Endothelial cell of umbilical vein (primary cell): Measurements from ENCODE around the gene GH1. TPM values are rescaled to one million over a fixed set of nuclear protein-coding genes. Genes with fewer than 3 reads are reported as not detected.
"Not testable (repeated sequence)": the region's sequence is repeated elsewhere in the genome, so short reads cannot be mapped to it uniquely, and the experiment has no call there.

Source experiments
- BruUV-seq: library from RNA; stranded (reverse); fragments of 400-500 nt; replicated peaks from 2 replicates; lab custom pipeline; 2021; lab: Mats Ljungman, UMichigan
- CTCF ChIA-PET: fragments of 300-600, 350-600 bp; sonication (Branson Sonifier 250); formaldehyde crosslinking; loops from one replicate; lab custom pipeline; 2021; ENCODE audit warnings: antibody characterized with exemption, inconsistent platforms; lab: Charles Lee
- POLR2A ChIA-PET: fragments of 300-600, 350-600 bp; sonication (Branson Sonifier 250); formaldehyde crosslinking; loops from one replicate; lab custom pipeline; 2021; ENCODE audit warnings: antibody characterized with exemption, inconsistent platforms; lab: Charles Lee
- DNase-seq: peaks from one replicate; pipeline ENCODE4 v3.0.0-alpha.2; 2011; ENCODE audit warnings: low read depth, low spot score
- FAIRE-seq: peaks from 2 replicates; lab custom pipeline; 2011; peaks lifted over from hg19 to GRCh38; lab: Jason Lieb, UNC
- H2AFZ ChIP-seq: 2 replicates; pipeline ENCODE4 v1.6.0; 2012; ENCODE audit warnings: low read depth, low read length, control low read depth, inconsistent platforms
- H3K27ac ChIP-seq: 2 replicates; pipeline ENCODE4 v1.5.1; 2011; ENCODE audit warnings: low read depth, mild to moderate bottlenecking, control low read depth, low read length, moderate library complexity; ENCODE audit not compliant: insufficient read depth
- H3K27me3 ChIP-seq, 2 experiments: 2 replicates each; pipeline versions ENCODE4 v1.6.0 to v1.6.1; 2011; ENCODE audit warnings: low read length in 2 of 2, mixed read lengths in 1 of 2; ENCODE audit not compliant: control insufficient read depth in 2 of 2, insufficient read depth in 2 of 2
- H3K36me3 ChIP-seq, 2 experiments: 2 replicates in 1 of 2; 3 replicates in 1 of 2; pipeline ENCODE4 v1.5.1; 2011; ENCODE audit warnings: low read length in 2 of 2, mild to moderate bottlenecking in 1 of 2, moderate library complexity in 1 of 2; ENCODE audit not compliant: control insufficient read depth in 2 of 2, insufficient read depth in 2 of 2; ENCODE audit errors: extremely low read depth in 1 of 2
- H3K4me1 ChIP-seq: 3 replicates; pipeline ENCODE4 v1.5.1; 2011; ENCODE audit warnings: mild to moderate bottlenecking, low read length; ENCODE audit not compliant: control insufficient read depth, insufficient read depth; ENCODE audit errors: extremely low read depth
- H3K4me2 ChIP-seq: 2 replicates; pipeline ENCODE4 v1.6.1; 2011; ENCODE audit warnings: low read length, control low read depth, mixed read lengths; ENCODE audit not compliant: insufficient read depth
- H3K4me3 ChIP-seq, 3 experiments: fragments of 200-600 bp in 1 of 3; sonication (generic), shearing (Covaris generic) in 1 of 3; replicated peaks in 1 of 3; 2 replicates each; pipeline ENCODE4 v1.5.1; 2011 to 2016; ENCODE audit warnings: control low read depth in 3 of 3, low read length in 3 of 3, mild to moderate bottlenecking in 2 of 3, inconsistent platforms in 1 of 3, low read depth in 1 of 3, moderate library complexity in 1 of 3; ENCODE audit not compliant: insufficient read depth in 1 of 3
- H3K79me2 ChIP-seq: 2 replicates; pipeline ENCODE4 v1.6.0; 2012; ENCODE audit warnings: low read length, inconsistent platforms; ENCODE audit not compliant: control insufficient read depth, insufficient read depth
- H3K9ac ChIP-seq: replicated peaks from 2 replicates; pipeline ENCODE3; 2011; ENCODE audit warnings: low read length, control low read depth; ENCODE audit not compliant: insufficient read depth; ENCODE audit errors: extremely low read depth
- H3K9me1 ChIP-seq: replicated peaks from 3 replicates; pipeline ENCODE4 v1.6.0; 2011; ENCODE audit warnings: mild to moderate bottlenecking, low read length; ENCODE audit not compliant: control insufficient read depth, insufficient read depth; ENCODE audit errors: extremely low read depth
- H3K9me3 ChIP-seq: replicated peaks from 2 replicates; pipeline ENCODE4 v1.5.1; 2012; ENCODE audit warnings: low read length, inconsistent platforms; ENCODE audit not compliant: control insufficient read depth, insufficient read depth
- H4K20me1 ChIP-seq: replicated peaks from 2 replicates; pipeline ENCODE3; 2011; ENCODE audit warnings: mild to moderate bottlenecking, low read length; ENCODE audit not compliant: control insufficient read depth, insufficient read depth; ENCODE audit errors: extremely low read depth
- dilution Hi-C: fragments of 300-500 bp; cut with MboI; formaldehyde crosslinking; loops from one replicate; pipeline ENCODE4 v1.15.0; 2019; ENCODE audit warnings: low sequenced_read_pairs; ENCODE audit not compliant: extremely low pct_ligation_motif_present
- intact Hi-C: fragments of 100-400 bp; cut with micrococcal nuclease; formaldehyde crosslinking; loops from one replicate; pipeline ENCODE4 v1.10.0; 2022
- polyA plus RNA-seq, 4 experiments: library from polyadenylated mRNA; depleted of rRNA in 3 of 4; stranded (reverse) in 3 of 4; unstranded in 1 of 4; fragments of >200 nt; gene quantifications; 2 replicates each; pipeline versions ENCODE4 v1.2.1 to v1.2.3, GENCODE V29; 2011 to 2012; ENCODE audit warnings: missing spikeins in 1 of 4
- total RNA-seq: library from RNA; stranded (reverse); gene quantifications from 2 replicates; pipeline ENCODE4 v1.2.3, GENCODE V29; 2021

Gene GH1
- total and polyA plus RNA-seq, 2 donors (not counting 3 experiments of a cell fraction or from before 2014, with no cell fraction given): not detected

GRCh38 chr17:63885119-63885518, 33.5 kb downstream of the GH1 start:
- H3K79me2 ChIP-seq, H3K9me3 ChIP-seq, H3K4me3 ChIP-seq, POLR2A ChIA-PET, FAIRE-seq, DNase-seq, H4K20me1 ChIP-seq, H3K4me1 ChIP-seq, intact Hi-C loops, H3K36me3 ChIP-seq, H3K27ac ChIP-seq, H3K4me2 ChIP-seq, dilution Hi-C loops, BruUV-seq, H3K9ac ChIP-seq, H3K27me3 ChIP-seq, H3K9me1 ChIP-seq, H2AFZ ChIP-seq: not testable (repeated sequence)
- CTCF ChIA-PET: interaction anchor here (0.9 kb wide), 1 partner anchor 248 kb away, joined by 4 read pairs; no protein-coding TSS in a partner anchor

- CTCF ChIA-PET: interaction anchor here (0.5 to 2.5 kb wide), 4 partner anchors 8 to 361 kb away, joined by 3 to 19 read pairs (median 4); no protein-coding TSS in a partner anchor
- H3K27ac ChIP-seq, H2AFZ ChIP-seq, H3K4me2 ChIP-seq, DNase-seq, H3K9me3 ChIP-seq, H3K9ac ChIP-seq, POLR2A ChIA-PET, H3K9me1 ChIP-seq, H3K27me3 ChIP-seq, H3K4me1 ChIP-seq, H3K4me3 ChIP-seq, FAIRE-seq, BruUV-seq, dilution Hi-C loops, H3K79me2 ChIP-seq, intact Hi-C loops, H4K20me1 ChIP-seq, H3K36me3 ChIP-seq: not testable (repeated sequence)
Measured at GRCh38 chr17:63882626-63883126, 36.0 kb downstream of the GH1 start.
